DMS153 (cell line): ENCODE measurements around the gene TTC28.
"Not testable (repeated sequence)": the region's sequence is repeated elsewhere in the genome, so short reads cannot be mapped to it uniquely, and the experiment has no call there.

Source experiments
- DNase-seq: peaks from one replicate; lab custom pipeline; 2025; lab: John Stamatoyannopoulos, UW

Gene TTC28

GRCh38 chr22:28097627-28098026 is 582.0 kb downstream of the TTC28 start:
- DNase-seq: no peak

GRCh38 chr22:28096161-28096560 is 583.5 kb downstream of the TTC28 start:
- DNase-seq: no peak

DNA sequence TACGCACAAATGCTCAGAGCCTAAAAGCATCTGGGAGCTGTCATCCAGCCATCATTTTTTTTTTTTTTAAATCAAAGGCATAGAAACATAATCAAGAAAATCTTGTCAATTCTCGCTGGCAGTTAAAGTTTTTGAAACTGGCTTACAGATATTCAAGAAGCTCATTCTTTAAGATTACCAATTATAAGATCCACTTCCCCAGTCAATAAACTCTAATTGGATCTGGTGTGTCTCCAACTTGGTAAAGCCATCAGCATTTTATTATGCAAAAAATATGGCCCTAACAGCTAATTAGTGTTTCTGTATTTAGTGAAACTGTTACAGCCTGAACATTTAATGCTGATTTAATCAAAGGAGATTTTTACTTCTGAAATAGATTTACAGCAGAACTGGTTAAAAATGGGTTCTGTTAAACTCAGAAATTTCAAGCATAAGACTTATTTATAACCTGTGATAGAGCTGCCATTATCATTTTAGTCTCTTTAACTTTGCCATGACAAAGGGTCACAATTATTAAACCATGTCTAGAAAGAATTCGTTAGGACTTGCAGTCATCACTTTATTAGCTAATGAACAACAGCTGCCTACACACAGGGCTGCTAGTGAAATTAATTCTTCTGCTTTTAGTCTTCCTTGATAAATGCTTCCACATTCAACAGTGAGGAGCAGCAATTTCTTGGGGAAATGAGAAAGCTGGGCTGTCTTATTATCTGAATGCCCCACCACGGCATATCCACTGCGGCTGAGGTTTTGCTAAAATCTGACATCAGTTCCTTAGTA is 584.1 kb downstream of the TTC28 start:
- DNase-seq: no peak

GRCh38 chr22:28094771-28095170 is 584.9 kb downstream of the TTC28 start:
- DNase-seq: no peak

GRCh38 chr22:28093711-28094110 is 585.9 kb downstream of the TTC28 start:
- DNase-seq: no peak

GRCh38 chr22:28091486-28091885 is 588.2 kb downstream of the TTC28 start:
- DNase-seq: no peak

DNA sequence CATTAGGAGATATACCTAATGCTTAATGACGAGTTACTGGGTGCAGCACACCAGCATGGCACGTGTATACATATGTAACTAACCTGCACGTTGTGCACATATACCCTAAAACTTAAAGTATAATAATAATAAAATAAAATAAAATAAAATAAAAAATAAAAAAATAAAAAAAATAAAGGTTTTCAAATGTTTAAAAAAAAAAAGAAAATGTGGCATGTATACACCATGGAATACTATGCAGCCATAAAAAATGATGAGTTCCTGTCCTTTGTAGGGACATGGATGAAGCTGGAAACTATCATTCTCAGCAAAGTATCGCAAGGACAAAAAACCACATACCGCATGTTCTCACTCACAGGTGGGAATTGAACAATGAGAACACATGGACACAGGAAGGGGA is 590.1 kb downstream of the TTC28 start:
- not testable (repeated sequence) for DNase-seq

DNA sequence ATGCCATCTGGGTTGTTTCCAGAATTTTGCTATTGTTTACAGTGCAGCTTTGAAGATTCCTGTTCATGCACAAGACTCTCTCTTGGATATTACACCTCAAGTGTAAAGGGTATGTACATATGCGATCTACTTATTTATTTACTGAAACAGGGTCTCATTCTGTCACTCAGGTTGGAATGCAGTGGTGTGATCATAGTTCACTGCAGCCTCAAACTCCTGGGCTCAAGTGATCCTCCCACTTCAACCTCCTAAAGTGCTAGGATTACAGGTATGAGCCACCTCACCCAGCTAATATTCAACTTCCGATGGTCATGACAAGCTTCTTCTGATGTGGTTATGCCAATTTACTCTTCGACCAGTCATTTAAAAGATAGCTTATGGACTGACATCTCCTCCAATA is 602.5 kb downstream of the TTC28 start:
- DNase-seq: no peak

DNA sequence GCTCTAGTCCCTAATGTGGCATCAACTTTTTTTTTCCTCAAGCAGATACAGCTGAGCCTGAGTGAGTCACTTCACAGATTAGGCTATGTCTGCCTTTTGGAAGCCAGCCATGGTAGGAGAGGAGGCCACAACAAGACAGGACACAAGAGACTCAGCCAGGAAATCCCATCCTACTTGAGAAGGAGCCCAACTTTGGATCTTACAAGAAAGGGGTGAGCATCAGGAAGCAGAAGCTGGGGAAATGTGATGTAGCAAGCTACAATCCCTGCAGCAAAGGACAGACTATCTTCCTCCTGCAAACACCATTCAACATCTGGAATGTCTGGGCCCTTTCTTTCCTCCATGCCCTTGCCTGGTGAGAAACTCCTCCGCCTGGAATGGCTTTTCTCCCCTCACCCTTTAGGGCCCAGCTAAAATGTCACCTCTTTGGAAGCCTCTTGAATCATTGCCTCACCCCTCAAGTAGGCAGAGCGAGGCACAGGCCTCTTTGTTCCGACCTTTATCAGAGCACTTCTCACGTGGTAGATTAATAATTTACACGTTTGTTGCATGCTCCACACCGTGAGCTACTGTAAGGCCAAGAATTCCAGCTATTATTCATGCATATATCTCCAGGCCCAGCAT is 604.2 kb downstream of the TTC28 start:
- DNase-seq: no peak

DNA sequence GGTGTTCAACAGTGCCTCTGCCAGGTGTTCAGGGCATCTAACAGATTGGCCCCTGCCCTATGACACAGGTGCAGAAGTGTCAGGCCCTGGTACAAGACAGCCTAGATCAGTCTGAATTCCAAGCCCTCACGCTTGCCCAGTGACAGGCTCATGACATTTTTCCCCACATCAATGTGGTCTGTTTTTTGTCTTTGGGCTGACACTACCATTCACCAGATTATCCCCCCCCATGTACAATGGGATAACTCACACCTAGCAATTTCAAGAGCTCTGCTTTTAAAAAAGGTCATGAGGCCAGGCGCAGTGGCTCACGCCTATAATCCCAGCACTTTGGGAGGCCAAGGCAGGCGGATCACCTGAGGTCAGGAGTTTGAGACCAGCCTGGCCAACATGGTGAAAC is 605.1 kb downstream of the TTC28 start:
- no peak for DNase-seq

DNA sequence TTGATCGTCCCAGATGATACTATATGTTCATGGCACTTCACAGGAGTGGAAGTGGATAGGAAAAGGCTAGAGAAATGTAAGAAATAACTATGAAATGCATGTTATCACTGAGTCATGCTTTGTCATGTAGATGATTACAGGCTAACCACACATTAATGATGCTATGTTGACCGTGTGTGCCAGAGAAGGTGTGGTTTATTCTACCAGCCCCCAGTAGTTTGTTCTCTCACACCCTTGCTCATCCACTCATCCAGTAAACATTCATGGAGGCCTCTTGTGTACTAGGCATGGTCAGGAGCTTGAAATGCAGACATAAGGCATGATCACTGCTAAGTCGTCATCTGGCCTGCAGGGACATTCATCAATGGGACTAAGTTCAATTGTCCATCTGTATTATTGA is 607.6 kb downstream of the TTC28 start:
- no peak for DNase-seq

DNA sequence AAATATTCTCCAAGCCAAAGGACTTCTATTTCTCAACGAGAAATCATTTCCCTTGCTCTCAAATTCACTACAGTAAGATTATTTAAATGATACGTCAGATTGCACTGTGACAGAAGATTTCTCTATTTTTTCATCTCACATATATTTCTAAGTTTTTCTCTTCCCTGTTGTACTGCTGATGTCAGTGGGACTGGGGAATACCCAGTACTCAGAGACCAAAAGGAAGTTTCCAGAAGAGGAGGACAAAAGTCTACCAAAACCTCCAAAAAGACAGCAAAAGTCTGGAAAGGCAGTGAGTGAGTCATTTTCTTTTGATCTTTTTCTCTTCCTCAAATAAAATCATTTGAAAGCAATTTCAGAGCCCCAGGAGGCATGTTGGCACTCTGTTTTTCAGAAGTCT is 610.8 kb downstream of the TTC28 start:
- no peak for DNase-seq

DNA sequence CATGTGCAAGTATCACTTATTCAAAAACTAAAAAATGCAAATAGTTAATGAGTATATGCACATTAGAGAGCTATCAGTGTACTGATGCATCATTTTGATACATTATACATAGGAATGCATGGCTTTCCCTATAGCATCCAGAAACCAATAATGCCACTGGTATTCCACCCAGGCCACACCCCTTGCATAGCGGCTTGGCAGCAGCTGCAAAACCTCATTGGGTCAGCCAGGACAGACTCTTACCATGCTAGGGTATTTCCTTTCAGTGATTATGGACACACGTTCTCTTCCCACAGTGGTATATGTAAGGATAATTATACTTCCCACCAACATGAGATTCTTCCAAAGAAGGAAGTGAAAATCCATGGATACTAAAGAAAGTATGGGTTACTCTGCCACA is 614.7 kb downstream of the TTC28 start:
- no peak for DNase-seq

- no peak for DNase-seq
Measured at GRCh38 chr22:28063656-28064055, 616.0 kb downstream of the TTC28 start.

- DNase-seq: not testable (repeated sequence)
Measured at GRCh38 chr22:28060594-28060993, 619.0 kb downstream of the TTC28 start.

DNA sequence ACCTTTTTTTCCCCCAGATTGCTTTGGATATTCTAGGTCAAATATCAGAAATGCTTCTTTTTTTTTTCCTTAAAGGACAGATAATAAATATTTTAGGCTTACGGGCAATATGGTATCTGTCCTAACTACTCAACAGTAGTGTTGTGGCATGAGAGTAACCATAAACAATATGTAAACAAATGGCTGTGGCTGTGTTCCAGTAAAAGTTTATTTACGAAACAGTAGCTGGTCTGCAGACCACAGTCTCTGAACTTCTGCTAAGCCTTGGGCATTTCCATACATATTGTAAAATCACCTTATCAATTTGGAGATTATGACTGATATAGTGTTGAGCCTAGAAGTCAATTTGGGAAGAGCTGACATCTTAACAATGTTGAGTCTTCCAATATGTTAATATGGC is 621.6 kb downstream of the TTC28 start:
- DNase-seq: no peak

GRCh38 chr22:28054819-28055208 is 624.8 kb downstream of the TTC28 start:
- no peak for DNase-seq

DNA sequence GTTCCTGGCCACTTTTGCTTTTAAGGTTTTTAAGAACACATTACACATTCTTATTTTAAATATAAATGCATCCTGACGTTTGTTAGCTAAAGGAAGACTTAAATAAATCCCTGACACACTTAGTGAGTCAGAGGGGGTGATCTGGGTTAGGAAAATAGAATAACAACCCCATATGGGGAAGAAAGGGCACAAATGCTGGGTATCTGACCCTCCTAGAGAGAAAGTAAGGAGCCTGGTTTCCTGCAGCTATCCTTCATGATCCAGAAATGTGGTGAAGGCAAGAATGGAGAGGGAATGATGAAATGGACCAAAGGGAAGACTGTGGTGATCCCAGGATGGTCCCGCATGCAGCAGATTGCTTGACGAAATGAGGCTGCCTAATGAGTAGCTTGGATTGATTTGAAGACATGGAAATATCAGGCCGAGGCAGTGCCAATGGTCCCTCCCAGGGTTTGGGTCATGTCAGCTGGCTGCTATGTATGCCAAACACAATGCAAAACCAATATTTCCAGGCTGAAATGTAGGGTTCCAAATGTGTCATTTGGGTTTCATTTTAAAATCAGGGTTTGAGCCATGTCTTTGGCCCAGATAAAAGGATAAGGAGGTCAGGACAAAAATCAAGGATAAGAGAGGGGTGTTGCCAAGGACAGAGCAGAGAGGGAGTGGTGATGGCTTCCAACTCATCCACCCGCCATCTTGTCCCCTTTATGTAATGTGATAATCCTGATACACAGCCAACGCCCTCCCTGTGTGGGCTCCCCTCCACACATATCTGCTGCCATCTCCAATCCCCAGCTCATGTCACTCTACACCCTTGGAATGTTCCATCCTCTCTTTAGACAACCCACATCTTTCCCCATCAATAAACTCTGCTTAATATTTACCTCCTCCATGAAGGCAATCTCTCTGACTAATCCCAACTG is 625.5 kb downstream of the TTC28 start:
- no peak for DNase-seq

DNA sequence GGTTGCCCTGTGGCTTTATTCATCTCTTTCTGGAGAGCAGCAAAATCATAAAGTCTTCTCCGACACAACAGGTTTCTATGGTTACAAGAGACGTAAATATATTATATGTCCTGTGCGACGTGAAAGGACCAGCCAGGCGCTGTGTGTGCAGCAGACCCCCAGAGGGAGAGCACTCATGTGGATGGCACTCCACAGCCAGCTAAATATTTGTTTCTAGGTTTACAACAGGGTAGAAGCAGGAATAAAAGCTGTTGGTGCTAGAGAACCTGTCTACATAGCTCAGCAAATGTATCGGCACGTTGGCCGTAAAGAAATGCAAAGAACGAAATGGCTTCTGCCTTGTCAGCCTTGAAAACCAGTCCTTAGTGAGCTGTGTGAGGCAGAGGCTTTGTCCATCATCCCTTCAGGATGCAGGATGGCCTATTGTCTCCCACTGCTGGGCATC is 626.8 kb downstream of the TTC28 start:
- peak; percentile 69 for DNase-seq

DNA sequence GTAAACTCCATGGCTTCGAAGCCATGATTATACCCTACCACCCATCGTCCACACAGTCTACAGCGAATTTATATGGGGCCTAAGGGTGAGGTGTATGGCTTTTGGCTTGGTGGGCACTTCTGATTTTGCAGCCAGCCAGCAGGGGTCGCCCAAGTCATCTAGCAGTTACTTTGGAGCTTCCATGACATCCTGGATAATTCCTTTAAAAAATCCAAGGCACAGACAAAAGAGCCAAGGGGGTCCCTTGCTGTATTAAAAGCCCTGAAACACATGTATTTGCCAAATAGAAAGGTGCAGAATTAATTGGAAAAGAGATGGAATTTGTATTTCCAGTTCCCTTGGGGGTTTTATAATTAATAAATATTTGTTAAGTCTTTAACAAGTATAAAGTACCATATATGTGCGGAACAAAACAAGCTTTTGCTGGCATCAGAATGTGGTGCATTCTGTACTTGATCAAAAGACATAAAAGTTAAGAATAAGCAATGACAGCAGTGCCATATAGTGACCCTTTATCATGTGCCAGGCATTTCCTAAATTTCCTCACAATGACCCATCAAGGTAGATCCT is 627.8 kb downstream of the TTC28 start:
- DNase-seq: peak; percentile 13

DNA sequence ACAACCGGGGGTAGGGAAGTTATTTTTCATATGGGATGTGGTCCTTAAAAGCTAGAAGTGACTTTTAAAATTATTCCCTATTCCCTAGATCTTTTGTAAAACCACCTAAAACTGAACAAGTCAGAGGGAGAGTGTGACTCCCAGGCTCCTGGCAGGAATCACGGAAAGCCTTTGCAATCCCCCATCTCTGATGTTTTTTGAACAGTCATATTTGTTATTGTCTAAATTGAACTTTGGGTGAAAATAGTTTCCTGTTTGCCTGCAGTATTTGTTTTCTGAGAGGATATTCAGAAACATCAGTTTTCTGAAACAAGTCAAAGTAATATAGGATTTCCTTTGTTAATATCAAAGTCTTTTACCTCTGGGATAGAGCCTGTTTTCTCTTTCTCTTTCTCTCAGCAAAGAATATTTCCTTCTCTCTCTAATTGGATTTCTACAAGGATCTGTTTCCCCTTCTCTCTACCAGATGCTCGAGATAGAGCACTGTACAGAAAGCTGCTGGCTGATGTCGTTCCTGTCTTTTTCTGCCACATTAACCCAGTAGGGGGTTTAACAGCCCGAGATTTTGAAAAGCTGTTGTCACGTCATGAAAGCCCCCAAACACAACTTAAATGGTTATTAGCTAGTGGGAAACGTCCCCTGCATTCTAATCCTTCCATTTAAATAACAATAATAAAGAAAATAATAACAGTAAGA is 628.4 kb downstream of the TTC28 start:
- DNase-seq: no peak

- no peak for DNase-seq
Measured at GRCh38 chr22:28048529-28048928, 631.1 kb downstream of the TTC28 start.
